ENCODE measurements around the gene TRIM17.

GRCh38 chr1:228358039-228358763 lies 58.5 kb downstream of the TRIM17 start:
- no peak for TF ChIP-seq POLR2A (IDR thresholded peaks at IDR 0.05; ENCODE audit: low read length)
- TF ChIP-seq GATA1 (IDR thresholded peaks at IDR 0.05; ENCODE audit: low read depth, low read length) = no peak
